Naive thymus-derived CD8-positive, alpha-beta T cell (primary cell): Measurements from ENCODE around the gene ZDHHC13. TPM values are rescaled to one million over a fixed set of nuclear protein-coding genes. Genes with fewer than 3 reads are reported as not detected.

Source experiments
- ATAC-seq, 2 donors: fragments of 150-1000 bp; cut with Tn5 transposase in 1 of 2; sonication (Bioruptor Pico), chemical (Tn5 transposase) in 1 of 2; 1 replicate in 1 of 2; 2 replicates in 1 of 2; pipeline ENCODE4 v1.10.0; 2021; ENCODE audit warnings: mild to moderate bottlenecking in 2 of 2, moderate library complexity in 2 of 2
- POLR2A ChIA-PET: fragments of 350-600 bp; sonication (Branson Sonifier 250); formaldehyde crosslinking; loops from one replicate; lab custom pipeline; 2021; ENCODE audit warnings: antibody characterized with exemption; lab: Charles Lee
- DNase-seq, 10 donors: peaks; one replicate each; pipeline versions ENCODE4 v3.0.0 to v3.0.0-alpha.2; 2020 to 2022
- H3K27ac Mint-ChIP-seq, 10 donors: one replicate each; pipeline ENCODE4 v1.8.0; 2020 to 2022; ENCODE audit warnings: mild to moderate bottlenecking in 10 of 10, mixed read lengths in 10 of 10, moderate library complexity in 4 of 10, inconsistent platforms in 1 of 10
- H3K27me3 Mint-ChIP-seq, 5 donors: one replicate each; pipeline ENCODE4 v1.8.0; 2021 to 2022; ENCODE audit warnings: mixed read lengths in 5 of 5
- H3K36me3 Mint-ChIP-seq, 3 donors: one replicate each; pipeline ENCODE4 v1.8.0; 2020 to 2022; ENCODE audit warnings: mixed read lengths in 3 of 3, mild to moderate bottlenecking in 2 of 3, inconsistent platforms in 1 of 3
- H3K4me1 Mint-ChIP-seq, 4 donors: one replicate each; pipeline ENCODE4 v1.8.0; 2021 to 2022; ENCODE audit warnings: mixed read lengths in 4 of 4
- H3K4me3 Mint-ChIP-seq, 10 donors: one replicate each; pipeline ENCODE4 v1.8.0; 2020 to 2022; ENCODE audit warnings: mild to moderate bottlenecking in 10 of 10, mixed read lengths in 10 of 10, moderate library complexity in 6 of 10, inconsistent platforms in 1 of 10
- H3K9me3 Mint-ChIP-seq, 9 donors: one replicate each; pipeline ENCODE4 v1.8.0; 2020 to 2022; ENCODE audit warnings: mixed read lengths in 9 of 9, mild to moderate bottlenecking in 3 of 9, inconsistent platforms in 1 of 9, moderate library complexity in 1 of 9
- polyA plus RNA-seq, 3 donors: library from polyadenylated mRNA; unstranded; fragments of 300-500 nt; fragmentation: Illumina TruSeq; gene quantifications; one replicate each; pipeline ENCODE4 v1.2.3, GENCODE V29; 2021
- total RNA-seq, 8 experiments: library from RNA in 2 of 8; stranded (reverse) in 2 of 8; gene quantifications; one replicate each; pipeline ENCODE4 v1.2.3 and lab custom pipeline; 2021 to 2026

Gene ZDHHC13
- total and polyA plus RNA-seq, 5 experiments from 2014 or later, result 6.1 to 21.4 (median 9.9) TPM

DNA sequence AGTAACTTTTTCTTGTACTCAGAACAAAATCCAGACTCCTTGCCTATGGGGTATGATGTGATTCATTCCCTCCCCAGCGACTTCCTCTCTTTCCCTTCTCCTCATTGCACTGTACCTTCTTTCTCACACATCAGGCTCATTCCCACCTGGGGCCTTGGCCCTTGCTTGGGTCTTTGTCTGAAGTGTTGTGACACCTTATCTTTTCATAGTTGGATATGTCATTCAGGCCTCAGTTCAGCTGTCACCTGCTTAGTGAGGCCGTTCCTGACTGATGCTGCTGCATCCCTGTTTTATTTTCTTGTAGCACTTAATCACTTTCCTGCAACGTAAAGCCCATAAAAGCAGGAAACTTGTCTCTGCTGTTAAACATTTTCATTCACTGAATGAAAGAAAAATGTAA is 39.9 kb downstream of the ZDHHC13 start:
- ATAC-seq, result no peak
- H3K4me1 Mint-ChIP-seq, result peaks cover 0 to 8% (median 0%) of the 10 kb centered on the region in 4 donors

DNA sequence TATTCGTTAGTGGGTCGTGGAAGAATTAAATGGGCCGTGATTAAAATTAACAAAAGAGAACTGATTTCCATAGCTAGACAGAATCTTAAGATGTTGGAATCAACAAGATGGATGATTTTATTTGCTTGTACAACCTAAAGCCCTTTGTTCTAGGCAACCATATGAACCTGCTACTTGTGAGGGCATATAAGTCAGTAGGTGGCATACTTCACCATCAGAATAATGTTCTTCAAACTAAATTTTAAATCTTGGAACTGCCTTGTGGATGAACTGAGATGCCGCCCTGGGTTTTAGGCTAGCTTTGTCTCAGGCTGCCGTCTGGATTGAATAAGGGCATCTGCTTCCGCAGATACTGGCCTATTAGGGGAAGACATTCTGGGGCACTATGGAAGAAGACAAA is 43.9 kb downstream of the ZDHHC13 start:
- Mint-ChIP-seq H3K4me3 (no peak overlapping the region), H3K36me3 (peaks cover 6 to 83% (median 38%) of the 10 kb centered on the region in 3 donors), H3K27me3 (no peaks in the 10 kb centered on the region), H3K27ac (no peak overlapping the region), H3K9me3 (no peaks in the 10 kb centered on the region), H3K4me1 (peaks cover 0 to 10% (median 0%) of the 10 kb centered on the region in 4 donors)
- ATAC-seq (no peak), DNase-seq (no peak)
- POLR2A ChIA-PET, result no interaction called here

More for the DNA sequence above, 39.9 kb downstream of the ZDHHC13 start:
- H3K4me3 Mint-ChIP-seq, result no peak overlapping the region
- no peaks in the 10 kb centered on the region for H3K9me3 Mint-ChIP-seq
- POLR2A ChIA-PET, result no interaction called here
- no peaks in the 10 kb centered on the region for H3K27me3 Mint-ChIP-seq
- H3K27ac Mint-ChIP-seq, result peak overlapping the region in 1 of 10 donors; percentile 54
- peaks cover 22 to 79% (median 57%) of the 10 kb centered on the region in 3 donors for H3K36me3 Mint-ChIP-seq
- DNase-seq, result no peak

GRCh38 chr11:19161651-19162050 is 44.7 kb downstream of the ZDHHC13 start:
- H3K9me3 Mint-ChIP-seq, result no peaks in the 10 kb centered on the region

DNA sequence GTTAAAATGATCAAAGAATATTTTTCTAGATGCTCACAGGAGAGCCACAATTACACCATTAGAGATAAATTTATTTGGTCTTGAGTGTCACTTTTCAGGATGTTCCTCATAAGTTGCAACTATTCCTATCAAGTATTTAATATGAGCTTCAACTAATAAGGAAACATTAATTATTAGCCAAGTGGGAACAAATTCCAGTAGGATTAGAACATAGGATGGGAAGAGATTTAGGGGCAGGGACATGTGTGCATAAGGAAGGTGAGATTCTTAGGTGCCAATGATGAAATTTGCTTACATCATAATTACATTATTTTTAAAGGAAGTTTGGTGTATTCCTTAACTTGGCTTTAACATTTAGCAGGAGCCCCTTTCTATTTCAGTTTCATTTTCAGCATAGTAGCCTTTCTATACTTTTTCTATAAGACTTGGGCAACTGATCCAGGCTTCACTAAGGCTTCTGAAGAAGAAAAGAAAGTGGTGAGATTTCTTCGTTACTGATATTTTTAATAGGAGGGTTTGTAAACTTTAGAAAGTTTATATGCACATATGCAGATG is 46.1 kb downstream of the ZDHHC13 start:
- Mint-ChIP-seq H3K9me3 (no peaks in the 10 kb centered on the region), H3K4me1 (peaks cover 0 to 5% (median 0%) of the 10 kb centered on the region in 4 donors), H3K36me3 (peaks cover 6 to 85% (median 37%) of the 10 kb centered on the region in 3 donors), H3K27me3 (no peaks in the 10 kb centered on the region), H3K4me3 (no peak overlapping the region), H3K27ac (no peak overlapping the region)
- ATAC-seq, result no peak
- POLR2A ChIA-PET, result no interaction called here
- DNase-seq, result no peak

More at GRCh38 chr11:19161651-19162050, 44.7 kb downstream of the ZDHHC13 start:
- H3K27me3 Mint-ChIP-seq, result no peaks in the 10 kb centered on the region
- ATAC-seq, result no peak
- no peak overlapping the region for H3K4me3 Mint-ChIP-seq
- peaks cover 0 to 8% (median 0%) of the 10 kb centered on the region in 4 donors for H3K4me1 Mint-ChIP-seq
- POLR2A ChIA-PET, result no interaction called here
- peaks cover 9 to 85% (median 38%) of the 10 kb centered on the region in 3 donors for H3K36me3 Mint-ChIP-seq
- H3K27ac Mint-ChIP-seq, result no peak overlapping the region
- no peak for DNase-seq

DNA sequence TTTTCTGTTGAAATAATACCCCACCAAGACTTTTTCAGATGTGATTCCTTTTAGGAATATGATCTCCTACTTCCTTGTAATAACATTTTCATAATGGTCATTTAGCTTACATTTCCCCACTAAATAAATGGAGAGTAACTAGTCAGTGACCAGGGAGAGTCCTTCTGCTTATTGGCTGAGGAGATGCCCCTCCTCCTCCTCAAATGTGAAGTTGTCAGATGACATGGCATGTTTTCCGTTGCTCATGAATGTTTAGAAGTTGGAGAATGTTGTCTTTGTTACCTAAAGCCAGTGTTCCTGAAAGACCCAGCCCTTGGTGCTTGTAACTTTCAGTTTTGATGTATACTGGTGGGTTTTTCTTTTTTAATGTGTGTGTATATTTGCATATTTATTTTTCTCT is 46.6 kb downstream of the ZDHHC13 start:
- Mint-ChIP-seq H3K4me1 (peaks cover 0 to 5% (median 0%) of the 10 kb centered on the region in 4 donors), H3K9me3 (no peaks in the 10 kb centered on the region), H3K27me3 (no peaks in the 10 kb centered on the region), H3K4me3 (no peak overlapping the region), H3K27ac (no peak overlapping the region), H3K36me3 (peaks cover 12 to 91% (median 40%) of the 10 kb centered on the region in 3 donors)
- ATAC-seq (no peak), DNase-seq (no peak)
- POLR2A ChIA-PET, result no interaction called here

GRCh38 chr11:19164230-19164855 is 47.4 kb downstream of the ZDHHC13 start:
- DNase-seq (no peak), ATAC-seq (no peak)
- POLR2A ChIA-PET, result no interaction called here
- Mint-ChIP-seq H3K27me3 (no peaks in the 10 kb centered on the region), H3K4me1 (peaks cover 0 to 5% (median 0%) of the 10 kb centered on the region in 4 donors), H3K36me3 (peaks cover 14 to 92% (median 39%) of the 10 kb centered on the region in 3 donors), H3K4me3 (no peak overlapping the region), H3K27ac (no peak overlapping the region), H3K9me3 (no peaks in the 10 kb centered on the region)

- no peak for DNase-seq
- Mint-ChIP-seq H3K4me1 (peaks cover 0 to 5% (median 0%) of the 10 kb centered on the region in 4 donors), H3K9me3 (no peaks in the 10 kb centered on the region), H3K27me3 (no peaks in the 10 kb centered on the region), H3K27ac (no peak overlapping the region), H3K36me3 (peaks cover 14 to 91% (median 39%) of the 10 kb centered on the region in 3 donors), H3K4me3 (no peak overlapping the region)
- POLR2A ChIA-PET, result no interaction called here
- no peak for ATAC-seq
Observed at GRCh38 chr11:19164881-19165280, 47.9 kb downstream of the ZDHHC13 start.

- POLR2A ChIA-PET, result no interaction called here
- H3K9me3 Mint-ChIP-seq, result no peaks in the 10 kb centered on the region
- no peaks in the 10 kb centered on the region for H3K4me1 Mint-ChIP-seq
- H3K4me3 Mint-ChIP-seq, result no peak overlapping the region
- DNase-seq (no peak), ATAC-seq (no peak)
- H3K36me3 Mint-ChIP-seq, result peaks cover 18 to 91% (median 52%) of the 10 kb centered on the region in 3 donors
- no peaks in the 10 kb centered on the region for H3K27me3 Mint-ChIP-seq
- peak overlapping the region in 2 of 10 donors; percentile 4 to 73 for H3K27ac Mint-ChIP-seq
Observed at GRCh38 chr11:19168090-19168489, 51.1 kb downstream of the ZDHHC13 start.

DNA sequence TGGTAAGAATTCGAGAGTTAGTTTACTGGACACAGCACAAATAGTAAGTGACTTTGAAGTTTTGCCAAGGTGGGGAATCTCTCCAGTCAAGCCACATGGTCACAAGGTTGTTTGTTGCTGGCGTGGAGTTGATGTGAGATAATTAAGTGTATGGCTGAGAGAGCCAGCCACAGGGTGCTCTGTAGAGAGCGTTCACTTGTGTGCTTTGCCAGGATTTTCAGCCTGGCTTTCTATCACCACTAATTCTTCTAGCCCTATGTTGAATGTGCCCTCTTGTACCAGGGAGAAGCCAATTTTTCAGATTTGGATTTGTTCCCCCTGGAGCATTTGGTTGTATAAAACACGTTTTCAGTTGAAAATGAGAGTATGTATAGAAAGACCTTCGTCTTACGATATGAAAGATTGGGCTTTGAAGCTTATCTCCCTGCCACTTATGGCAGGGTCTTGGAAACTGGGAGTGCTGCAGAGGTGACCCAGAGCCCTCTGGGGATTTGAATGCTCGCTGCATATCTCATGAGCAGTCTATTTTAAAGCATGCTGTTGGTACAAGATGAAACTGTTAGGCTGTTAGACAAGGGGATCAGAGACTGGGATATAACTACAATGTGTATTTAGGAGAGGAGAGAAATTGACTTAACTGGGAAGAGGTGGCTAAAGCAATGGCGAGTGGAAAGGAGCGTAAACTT is 56.2 kb downstream of the ZDHHC13 start:
- POLR2A ChIA-PET, result no interaction called here
- DNase-seq (no peak), ATAC-seq (no peak)
- Mint-ChIP-seq H3K4me3 (no peak overlapping the region), H3K9me3 (no peaks in the 10 kb centered on the region), H3K36me3 (peaks cover 19 to 81% (median 53%) of the 10 kb centered on the region in 3 donors), H3K27me3 (no peaks in the 10 kb centered on the region), H3K27ac (no peak overlapping the region), H3K4me1 (peaks cover 0 to 1% (median 0%) of the 10 kb centered on the region in 4 donors)

GRCh38 chr11:19173964-19174638 is 57.1 kb downstream of the ZDHHC13 start:
- Mint-ChIP-seq H3K4me1 (peaks cover 0 to 1% (median 0%) of the 10 kb centered on the region in 4 donors), H3K4me3 (no peak overlapping the region), H3K27ac (peak overlapping the region in 1 of 10 donors; percentile 39), H3K36me3 (peaks cover 13 to 71% (median 45%) of the 10 kb centered on the region in 3 donors), H3K27me3 (no peaks in the 10 kb centered on the region), H3K9me3 (no peaks in the 10 kb centered on the region)
- no peak for ATAC-seq
- POLR2A ChIA-PET, result no interaction called here
- no peak for DNase-seq

DNA sequence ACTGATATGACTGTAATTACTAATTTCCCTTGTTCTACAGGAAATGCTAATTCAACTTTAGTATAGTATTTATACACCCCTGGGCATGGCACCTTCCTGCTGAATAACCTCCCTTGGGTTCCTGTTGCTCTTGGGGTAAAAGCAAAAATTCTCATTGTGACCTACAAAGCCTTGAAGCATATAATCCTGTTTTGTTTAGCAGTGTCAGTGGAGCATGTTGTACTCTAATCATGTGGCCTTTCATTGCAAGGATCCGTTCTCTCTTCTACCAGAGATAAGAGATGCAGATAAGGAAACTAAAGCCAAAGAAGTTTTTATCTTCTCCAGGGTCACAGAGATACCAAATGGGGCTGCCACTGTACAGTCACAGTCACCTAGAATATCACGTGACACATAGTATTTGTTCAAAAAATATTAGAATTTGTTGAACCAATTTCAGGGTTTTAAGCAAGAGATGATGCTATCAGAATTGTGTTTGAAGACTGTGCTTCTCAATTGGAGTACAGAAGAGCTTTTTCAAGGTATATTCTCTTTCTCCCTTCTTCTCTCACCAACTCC is 59.7 kb downstream of the ZDHHC13 start:
- peaks cover 0 to 1% (median 0%) of the 10 kb centered on the region in 4 donors for H3K4me1 Mint-ChIP-seq
- POLR2A ChIA-PET, result no interaction called here
- ATAC-seq, result no peak
- H3K9me3 Mint-ChIP-seq, result no peaks in the 10 kb centered on the region
- no peak overlapping the region for H3K27ac Mint-ChIP-seq
- H3K36me3 Mint-ChIP-seq, result peaks cover 13 to 50% (median 30%) of the 10 kb centered on the region in 3 donors
- DNase-seq, result no peak
- no peaks in the 10 kb centered on the region for H3K27me3 Mint-ChIP-seq
- H3K4me3 Mint-ChIP-seq, result no peak overlapping the region

DNA sequence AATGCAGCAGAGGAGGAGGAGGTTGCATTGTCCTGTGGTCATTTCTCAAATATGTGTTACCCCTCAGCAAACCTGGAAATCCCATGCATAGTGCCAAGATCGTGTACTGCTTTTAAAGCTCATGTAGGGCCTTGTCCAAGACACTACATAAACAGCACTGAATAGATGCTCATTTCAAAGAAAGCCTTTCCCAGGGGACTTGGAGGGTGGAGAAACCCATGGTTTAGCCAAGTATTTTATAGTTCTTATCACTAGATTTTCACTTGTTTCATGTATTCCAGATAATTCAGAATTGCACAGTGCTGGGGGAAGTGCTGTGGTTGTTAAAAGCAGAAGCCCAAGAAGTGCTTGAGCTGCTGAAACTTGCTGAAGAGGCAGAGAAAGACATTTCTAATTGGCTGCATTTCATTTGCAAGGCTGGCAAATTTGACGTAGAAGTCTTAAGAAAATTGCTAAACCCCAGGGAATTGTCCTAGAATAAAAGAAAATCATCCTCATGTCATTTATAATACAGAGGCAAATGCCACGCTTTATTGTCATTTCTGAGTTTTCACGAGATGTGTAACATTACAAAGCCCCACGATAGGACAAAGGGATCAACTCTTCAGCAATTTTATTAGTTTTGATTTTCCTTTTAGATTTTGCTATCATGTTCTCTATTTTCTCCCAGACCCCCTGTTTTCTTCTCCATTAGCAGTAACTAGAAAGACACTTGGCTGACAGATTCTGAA is 64.7 kb downstream of the ZDHHC13 start:
- ATAC-seq (no peak), DNase-seq (no peak)
- H3K27ac Mint-ChIP-seq, result no peak overlapping the region
- H3K36me3 Mint-ChIP-seq, result peaks cover 0 to 9% (median 2%) of the 10 kb centered on the region in 3 donors
- H3K4me1 Mint-ChIP-seq, result no peaks in the 10 kb centered on the region
- POLR2A ChIA-PET, result no interaction called here
- H3K9me3 Mint-ChIP-seq, result no peaks in the 10 kb centered on the region
- no peaks in the 10 kb centered on the region for H3K27me3 Mint-ChIP-seq
- no peak overlapping the region for H3K4me3 Mint-ChIP-seq
